Activated naive CD4-positive, alpha-beta T cell treated with anti-CD3 and anti-CD28 coated beads, Interleukin-2, amount 50 U/mL, for 16 hours (primary cell): ENCODE results near the gene MAP4K1.

Experiments used
- DNase-seq: peaks from one replicate; pipeline ENCODE4 v3.0.0-alpha.2; 2020

MAP4K1 gene

DNA sequence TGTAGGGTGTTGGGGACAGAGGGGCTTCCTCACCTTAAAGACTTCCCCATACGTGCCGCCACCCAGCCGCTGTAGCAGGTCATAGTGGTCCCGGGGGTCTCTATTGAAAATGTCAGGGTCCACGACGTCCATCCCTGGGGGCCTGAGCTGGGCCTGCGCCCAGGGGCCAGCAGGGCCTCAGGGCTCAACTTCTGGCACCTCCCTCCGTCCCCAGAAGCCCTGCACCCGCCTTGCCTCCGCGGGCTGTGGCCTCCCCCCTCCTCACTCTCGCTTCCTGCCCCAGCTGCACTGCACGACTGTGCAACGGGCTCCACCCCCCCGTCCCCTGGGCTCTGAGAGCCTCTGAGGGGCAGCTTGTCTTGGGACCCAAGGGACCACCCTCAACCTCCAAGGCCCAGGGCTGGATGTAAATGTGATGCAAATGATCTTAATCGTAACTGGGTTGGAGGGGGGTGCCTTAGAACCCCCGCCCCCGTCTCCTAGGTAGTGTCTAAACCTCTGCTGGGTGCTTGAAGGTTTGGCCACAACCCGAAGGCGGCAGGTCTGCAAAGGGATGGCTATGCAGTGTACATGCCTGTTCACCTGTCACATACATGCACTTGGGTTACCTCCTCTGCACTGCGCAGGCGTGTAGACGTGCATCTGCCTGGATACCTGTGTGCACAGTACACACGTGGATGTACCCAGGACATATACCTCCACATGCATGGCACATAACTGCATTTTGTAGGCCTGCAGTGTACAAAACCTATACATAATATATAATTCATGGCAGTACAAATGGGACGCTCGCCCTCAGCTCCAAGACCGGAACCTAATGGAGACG, at the start of gene MAP4K1:
TSS of gene MAP4K1 (minus strand) at position 190 of the 826 bp plus-strand sequence. CDS start at position 132, 58 bp downstream.
- DNase-seq: peak; percentile 73

DNA sequence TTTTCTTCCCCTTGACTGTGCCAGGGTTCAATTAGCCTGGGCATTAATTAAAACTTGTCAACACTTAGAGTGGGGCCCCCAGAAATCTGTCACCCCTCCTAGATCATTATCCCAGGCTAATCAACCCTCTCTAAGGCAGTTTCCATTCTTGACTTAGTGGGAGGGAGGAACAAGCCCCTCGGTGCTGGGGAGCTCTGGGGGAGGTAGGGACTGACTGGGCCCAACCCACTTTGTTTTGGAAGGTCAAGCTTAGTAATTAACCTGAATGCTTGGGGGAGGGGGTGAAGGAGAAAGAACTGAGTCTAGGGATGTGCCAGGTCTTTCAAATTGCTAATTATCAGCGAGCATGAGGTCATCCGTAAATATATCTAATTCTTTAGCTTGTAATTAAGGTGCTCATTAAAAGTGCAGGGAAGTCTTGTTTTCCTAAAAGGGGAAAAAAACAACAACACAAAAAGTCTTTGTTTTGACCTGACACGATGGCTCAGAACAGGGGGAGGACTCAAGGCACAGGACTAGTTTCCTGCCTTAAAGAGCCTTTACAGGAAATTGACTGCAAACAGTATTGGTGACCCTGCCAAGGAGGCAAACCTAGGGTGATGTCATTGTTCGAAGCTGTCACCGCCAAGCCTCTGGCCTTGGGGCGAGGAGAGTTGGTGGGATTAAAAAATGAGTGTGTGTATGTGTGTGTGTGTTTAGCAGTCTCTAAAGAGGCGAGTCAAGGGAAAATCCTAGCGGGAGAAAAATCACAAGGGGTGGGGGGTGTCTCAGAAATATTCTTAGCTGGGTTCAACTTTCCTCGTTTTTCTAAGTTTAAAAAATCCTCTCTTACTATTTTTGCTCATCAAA, 49.1 kb upstream of the MAP4K1 start:
- no peak for DNase-seq

DNA sequence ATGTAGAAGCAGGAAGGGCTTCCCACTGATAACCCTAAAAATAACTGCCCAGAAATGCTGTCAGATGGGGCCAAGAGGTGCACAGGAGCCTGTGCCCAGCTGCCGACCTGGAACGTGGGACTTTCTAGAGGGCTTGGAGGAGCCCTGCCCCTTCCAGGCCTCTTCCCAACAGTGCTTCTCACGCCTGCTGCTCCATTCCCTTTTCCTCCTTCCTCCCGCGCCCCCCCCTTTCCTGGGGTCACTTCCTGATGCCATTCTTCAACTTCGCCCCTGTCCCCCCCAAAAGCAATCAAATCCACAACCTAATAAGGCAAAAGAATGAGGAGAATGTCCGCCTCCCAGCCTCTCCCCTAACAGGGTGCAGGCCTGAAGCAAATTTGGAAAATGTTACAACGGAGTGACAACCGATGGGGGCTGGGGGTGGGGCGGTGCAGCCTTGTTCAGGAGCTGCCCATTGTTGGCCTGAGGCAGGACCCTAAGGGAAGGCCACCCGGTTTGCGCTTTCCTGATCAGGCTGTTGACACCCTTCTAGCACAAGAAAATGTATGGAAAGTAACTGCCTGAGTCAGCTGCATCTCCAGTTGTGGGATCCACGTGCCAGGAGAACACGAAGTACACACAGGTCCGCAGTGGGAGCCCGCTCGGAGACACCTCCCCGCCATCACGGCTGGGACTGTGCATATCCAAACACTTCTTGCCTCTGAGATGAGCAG, 48.4 kb upstream of the MAP4K1 start:
- DNase-seq: no peak

DNA sequence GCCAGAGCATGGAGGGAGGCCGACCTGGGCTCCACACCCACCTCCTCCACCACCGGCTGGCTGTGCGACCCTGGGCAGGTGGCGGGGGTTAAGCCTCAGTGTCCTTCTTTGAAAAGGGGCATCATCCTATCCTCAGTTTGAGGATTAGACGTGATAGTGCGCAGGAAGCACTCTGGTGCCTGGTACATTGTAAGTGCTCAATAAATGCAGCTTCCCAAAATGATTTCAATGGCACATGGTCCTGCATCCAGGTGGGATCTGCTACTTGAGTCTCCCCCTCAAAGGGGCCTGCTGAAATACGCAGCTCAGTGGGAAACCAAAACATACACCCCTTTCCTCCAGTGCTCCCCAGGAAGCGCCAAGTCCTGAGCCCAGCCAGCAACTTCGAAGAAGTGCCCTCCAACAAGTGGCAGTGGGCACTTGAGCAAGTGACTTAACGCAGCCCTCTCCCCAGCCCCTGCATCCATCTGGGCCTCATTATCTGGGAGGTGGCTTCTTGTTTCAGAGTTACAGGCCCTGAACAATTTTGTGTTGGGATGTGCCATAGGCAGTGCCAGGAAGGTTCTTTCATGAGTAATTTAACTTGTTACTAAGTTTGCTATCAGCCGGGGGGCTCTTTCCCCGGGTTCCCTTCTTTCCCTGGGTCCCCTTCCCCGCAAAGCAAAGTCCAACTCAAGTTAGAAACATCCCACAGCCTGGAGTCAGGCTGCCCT, 47.6 kb upstream of the MAP4K1 start:
- DNase-seq: no peak

DNA sequence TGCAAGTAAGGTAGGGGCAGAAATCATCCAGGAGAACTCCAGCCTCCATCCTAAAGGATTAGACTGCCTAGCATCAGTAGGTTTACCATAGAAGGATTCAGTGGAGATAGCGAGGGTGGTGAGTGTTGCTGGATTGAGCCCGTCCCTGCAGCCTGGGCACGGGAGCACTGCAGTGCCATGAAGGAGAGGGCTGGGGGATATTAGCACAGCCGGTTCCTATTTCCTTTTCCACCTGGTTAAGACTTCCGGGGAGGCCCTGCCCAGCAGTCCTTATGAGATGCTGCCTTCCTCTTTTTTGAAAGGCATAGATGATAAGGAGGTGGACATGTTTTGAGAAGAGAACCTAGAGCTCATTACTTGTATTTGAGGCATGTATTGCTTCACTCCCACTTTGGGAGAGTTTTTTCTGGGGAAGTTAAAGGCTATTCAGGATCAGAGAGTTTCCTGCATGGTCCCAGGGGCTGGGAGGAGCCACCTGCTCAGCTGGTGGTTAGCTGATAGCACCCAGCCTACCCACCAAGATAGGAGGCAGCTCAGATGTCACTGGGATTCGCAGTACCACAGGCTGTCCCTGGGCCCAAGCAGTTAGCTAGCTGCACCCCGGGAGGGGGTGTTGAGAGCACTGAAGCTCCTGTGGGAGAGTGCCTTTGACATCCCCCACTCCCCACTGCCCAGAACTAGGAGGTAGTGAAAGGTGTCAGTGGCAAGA, 46.9 kb upstream of the MAP4K1 start:
- no peak for DNase-seq

DNA sequence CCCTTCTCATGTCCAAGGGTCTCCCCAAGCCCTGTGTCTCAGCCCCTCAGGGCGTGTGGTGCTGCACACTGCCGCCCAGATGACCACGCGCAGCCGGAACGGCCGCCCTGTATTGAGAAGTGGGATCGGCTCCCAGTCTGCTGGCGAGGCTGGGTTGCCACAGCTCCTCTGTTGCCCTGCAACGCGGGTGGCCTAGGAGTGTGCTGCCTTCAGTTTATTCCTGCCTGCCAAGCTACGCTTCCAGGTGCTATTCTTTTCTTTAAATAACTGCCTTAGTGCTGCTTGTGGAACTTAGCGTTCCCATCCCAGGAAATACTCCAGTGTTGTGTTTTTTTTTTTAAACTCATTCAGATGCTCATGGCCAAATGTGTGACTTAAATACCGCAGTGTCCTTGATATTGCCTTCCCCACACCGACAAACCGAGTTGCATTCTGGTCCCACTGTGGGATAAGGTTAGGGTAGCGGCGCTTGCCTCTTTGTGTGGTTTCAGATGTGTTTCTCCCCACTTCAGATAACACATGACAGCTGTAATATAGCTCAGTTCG, 46.3 kb upstream of the MAP4K1 start:
- no peak for DNase-seq

DNA sequence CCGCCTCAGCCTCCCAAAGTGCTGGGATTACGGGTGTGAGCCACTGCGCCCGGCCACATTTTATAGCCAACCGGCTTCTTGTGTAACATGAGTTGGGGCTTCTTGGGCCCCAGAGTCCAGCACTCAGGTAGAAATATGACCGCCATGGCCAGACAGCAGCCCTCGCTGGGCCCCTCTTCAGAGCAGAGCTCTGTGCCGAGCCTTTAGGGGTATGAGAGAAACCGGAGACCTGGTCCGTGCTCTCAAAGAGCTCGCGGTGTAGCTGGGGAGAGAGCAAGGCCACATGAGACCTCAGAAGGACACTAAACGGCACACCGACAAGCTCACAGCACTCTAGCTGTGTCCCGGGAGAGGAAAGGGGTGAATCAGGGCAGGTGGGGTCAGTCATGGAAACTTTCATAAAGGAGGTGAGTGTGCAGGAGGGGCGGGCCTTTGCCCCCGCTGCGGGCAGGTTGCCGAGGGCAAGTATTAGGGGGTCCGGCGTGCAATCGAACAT, 45.5 kb upstream of the MAP4K1 start:
- DNase-seq: no peak

DNA sequence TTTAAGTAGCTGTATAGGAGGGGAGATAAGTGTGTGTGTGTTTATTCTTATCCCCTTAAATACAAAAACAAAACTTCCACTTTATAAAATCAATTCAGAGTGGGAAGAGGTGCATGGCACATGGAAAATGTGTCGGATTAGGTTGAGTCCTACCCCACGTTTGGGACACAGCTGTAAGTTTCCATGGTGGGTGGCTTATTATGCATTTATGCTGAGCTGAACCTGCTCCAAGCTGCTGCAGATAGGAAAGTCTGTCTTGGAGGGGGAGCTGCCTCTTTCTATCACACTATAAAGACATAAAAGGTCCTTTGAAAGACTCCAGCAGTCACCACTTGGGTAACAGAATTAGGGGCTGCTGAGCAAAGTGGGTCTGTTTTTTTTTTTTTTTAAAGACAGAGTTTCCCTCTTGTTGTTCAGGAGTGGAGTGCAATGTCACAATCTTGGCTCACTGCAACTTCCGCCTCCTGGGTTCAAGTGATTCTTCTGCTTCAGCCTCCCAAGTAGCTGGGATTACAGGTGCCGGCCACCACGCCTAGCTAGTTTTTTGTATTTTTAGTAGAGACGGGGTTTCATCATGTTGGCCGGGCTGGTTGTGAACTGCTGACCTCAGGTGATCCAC, 44.9 kb upstream of the MAP4K1 start:
- no peak for DNase-seq

DNA sequence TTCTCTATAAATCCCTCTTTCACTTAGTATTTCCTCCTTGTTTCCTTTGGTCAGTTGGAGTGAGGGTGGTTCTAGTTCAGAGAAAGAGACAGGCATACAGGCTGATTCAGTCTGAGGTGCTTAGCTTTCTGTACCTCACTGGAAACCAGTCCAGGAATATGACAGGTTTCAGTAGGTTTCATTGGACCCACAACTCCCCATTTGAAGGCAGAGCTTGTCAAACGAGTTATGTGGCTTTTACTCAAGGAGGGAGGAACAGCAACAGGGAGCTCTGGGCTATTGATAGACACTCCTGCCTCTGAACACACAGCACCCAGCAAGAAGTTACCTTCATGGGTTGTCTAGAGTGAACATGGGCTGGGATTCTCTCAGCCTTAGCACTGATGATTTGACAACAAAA, 44.2 kb upstream of the MAP4K1 start:
- DNase-seq: no peak

DNA sequence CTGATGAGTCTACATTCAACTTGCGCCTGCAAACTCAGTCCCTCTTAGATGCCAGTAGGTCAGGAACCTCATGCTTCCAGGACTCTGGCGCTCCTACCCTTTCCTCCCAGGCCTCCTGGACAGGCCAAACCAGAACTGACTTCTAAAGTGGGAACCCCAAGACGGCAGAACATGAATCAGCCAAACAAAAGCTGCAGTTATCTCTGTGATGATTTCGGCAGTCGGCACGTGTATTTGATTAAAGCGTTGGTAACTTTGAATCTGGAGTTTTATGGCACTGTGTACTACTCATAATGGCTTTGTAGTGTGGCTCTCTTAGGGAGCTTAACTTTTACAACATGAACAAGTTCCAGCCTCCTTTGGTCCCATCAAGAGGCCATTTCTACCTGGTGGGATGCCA, 43.4 kb upstream of the MAP4K1 start:
- DNase-seq: no peak

DNA sequence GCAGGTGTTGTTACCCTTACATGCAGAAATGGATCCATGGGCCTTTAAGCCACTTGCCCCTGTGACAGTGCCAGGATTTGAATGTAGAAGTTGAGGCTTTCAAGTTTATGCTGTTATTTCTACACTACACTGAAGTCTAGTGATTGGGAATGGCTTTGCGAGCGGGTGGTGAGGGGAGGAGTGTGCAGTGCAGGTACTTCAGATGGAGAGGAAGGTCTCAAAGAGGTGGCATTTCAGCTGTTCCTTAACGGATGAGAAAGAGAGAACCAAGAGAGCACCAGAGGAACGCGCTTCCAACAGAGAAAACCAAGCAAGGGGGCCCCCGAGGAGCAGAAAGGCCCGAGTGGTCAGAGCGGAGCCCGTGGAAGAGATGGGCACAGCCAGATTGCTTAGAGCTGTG, 43.0 kb upstream of the MAP4K1 start:
- no peak for DNase-seq

DNA sequence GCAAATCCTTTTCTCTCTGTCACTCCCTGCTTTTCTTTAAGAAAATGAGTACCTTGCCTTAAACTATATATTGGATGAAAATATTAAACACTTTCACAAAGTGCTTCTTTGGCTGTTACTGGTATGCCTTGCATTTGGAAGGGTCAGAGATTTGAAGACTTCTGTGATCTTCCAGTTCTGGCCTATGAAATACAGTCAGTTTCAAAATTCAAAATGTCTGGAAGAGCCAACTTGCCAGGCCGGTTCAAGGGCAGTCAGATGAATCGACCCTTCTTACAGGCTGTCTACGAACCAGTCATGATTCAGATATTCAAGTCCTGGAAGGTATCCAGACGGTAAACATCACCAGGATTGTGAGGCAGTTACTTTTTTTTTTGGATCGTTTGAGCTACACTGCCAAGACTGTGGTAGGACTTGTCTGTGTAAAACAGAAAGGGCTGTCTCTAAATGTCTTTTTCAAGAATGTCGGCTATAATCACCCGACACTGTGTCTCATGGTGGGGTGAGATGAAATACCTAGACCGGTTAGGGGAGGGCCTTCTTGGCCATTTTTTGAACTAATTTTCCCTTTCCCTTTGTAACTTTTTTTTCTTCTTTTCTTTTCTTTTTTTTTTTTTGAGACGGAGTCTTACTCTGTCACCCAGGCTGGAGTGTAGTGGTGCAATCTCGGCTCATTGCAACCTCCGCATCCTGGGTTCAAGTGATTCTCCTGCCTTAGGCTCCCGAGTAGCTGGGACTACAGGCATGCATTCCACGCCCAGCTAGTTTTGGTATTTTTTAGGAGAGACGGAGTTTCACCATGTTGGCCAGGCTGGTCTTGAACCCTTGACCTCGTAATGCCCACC, 40.9 kb upstream of the MAP4K1 start:
- no peak for DNase-seq

DNA sequence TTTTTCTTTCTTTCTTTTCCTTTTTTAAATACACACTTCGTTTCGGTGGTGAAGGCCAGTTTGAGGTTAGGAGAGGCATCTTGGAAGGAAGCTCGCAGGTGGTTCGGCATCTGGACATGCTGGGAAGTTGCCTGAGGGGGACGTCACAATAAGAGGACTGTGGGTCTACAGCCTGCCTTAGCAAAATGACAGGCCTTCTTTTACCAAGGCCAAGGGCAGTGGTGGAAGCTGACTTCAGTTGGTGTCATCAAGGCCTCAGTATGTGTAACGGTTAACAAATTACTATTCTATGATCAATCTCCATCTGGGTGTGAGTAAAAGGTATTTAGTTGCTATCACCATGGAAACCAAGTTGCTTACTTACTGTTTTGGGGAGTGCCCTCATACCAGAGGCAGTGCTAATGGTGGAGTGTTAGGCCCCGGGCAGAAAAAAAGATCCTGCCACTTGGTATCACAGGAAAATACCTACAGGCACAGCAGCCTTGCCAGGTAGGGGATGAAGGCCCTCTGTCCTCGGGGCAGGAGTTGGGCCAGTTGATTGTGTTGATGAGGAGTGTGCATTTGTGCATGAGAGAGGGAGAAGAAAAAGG, 40.0 kb upstream of the MAP4K1 start:
- no peak for DNase-seq

DNA sequence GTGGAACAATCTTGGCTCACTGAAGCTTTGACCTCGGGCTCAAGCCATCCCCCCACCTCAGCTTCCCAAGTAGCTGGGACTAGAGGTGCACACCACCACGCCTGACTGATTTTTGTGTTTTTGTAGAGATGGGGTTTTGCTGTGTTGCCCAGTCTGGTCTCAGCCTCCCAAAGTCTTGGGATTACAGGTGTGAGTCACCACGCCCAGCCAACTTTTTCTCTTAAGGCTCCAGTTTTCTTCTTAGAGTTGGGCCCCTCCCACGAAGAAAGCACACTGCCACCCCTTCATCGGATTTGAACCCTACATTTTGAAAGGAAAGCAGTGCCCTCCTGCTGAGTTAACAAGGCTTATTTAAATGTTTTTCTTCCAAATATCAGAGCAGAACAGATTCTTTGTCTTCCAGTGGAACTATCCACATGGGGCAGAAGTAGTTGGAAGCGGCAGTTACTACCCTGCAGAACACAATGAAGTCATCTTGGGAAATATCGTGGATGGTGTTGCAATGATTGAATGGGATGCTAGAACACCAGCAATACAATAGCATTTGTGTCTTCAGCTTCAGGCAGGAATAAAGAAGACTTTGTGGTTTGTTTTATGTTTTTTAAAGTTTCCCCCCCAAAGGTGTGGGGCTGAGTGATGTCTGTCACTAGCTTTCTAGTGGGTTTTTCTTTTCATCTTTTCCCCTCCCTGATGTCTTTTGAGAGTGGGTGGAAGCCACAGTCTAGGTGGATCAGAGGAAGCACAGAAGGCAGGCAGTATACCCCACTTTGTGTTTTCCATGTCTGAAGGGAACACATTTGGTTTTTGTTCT, 38.6 kb upstream of the MAP4K1 start:
- peak; percentile 28 for DNase-seq

DNA sequence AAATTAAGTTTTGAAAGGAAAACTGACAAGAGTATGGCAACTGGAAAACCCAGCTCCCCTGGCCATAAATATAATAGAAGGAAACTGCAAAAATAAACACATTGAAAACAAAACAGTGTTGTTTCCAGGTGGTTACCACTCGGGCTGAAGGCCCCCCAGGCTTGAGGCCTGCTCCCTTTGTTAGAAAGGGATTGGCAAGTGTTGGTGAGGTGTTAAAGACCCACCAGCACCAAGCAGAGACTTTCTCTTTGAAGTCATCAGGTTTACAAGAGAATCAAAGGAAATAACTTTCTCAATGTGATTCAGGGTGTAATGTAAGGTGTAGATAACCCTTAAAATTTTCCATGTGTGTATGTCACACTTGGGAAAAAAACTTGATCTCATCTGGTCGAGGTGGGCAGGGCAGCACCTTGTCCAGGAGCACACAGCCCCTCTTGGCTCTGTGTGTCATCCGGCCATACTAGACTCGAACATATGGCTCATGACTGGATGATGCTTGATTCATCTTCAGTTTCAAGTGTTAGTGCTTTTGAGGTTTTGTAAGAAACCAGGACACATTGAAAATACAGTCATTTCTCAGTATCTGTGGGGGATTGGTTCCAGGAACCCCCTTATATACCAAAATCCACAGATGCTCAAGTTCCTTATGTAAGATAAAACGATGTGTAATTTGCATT, 37.5 kb upstream of the MAP4K1 start:
- DNase-seq: peak; percentile 44

DNA sequence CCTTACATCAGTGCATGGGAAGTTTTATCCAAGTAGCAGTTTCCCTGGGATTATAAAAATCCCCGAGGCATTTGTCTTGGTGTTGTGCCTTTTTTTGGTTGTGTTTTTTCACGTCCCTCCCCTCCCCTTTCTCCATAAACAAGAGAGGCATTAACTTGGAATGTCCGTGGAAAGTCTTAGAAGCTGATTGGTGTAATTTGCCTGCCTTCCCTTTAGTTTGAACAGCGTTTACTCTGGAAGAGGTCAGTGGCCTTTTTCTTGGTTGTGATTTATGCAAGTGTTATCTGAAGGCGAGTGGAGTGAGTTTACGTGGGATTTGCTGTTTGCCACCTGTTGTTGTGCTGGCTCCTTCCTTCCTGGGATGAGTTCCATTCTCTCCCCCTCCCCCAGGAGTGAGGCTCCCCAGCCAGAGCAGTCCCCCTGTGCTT, 36.9 kb upstream of the MAP4K1 start:
- no peak for DNase-seq

DNA sequence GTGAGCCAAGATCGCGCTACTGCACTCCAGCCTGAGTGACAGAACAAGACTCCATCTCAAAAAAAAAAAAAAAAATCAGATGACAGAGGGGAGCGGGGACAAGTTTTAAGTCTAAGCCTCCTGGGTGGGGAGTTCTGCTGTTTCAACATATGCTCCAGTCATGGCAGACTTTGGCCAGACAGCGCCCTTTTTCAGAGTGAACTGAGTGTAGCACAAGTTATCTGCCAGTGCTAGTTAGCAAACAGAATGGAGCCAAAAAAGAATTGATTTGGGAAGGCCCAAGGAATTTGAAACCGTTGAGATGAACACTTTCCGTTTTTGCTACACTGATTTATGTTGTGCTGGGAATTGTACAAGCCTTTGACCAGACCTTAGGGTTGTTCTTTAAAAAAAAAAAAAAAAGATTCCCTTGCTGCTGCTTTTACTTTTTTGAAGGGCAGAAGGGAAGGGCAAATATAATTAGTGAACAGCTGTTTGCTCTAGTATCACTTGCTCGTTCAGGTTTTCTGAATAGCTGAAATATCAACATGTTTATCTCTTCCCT, 35.3 kb upstream of the MAP4K1 start:
- DNase-seq: no peak
